ENCODE results near the gene RENBP.

RENBP gene

GRCh38 chrX:153984351-153985178 lies 40.1 kb upstream of the RENBP start:
- TF ChIP-seq, protein P1, sequence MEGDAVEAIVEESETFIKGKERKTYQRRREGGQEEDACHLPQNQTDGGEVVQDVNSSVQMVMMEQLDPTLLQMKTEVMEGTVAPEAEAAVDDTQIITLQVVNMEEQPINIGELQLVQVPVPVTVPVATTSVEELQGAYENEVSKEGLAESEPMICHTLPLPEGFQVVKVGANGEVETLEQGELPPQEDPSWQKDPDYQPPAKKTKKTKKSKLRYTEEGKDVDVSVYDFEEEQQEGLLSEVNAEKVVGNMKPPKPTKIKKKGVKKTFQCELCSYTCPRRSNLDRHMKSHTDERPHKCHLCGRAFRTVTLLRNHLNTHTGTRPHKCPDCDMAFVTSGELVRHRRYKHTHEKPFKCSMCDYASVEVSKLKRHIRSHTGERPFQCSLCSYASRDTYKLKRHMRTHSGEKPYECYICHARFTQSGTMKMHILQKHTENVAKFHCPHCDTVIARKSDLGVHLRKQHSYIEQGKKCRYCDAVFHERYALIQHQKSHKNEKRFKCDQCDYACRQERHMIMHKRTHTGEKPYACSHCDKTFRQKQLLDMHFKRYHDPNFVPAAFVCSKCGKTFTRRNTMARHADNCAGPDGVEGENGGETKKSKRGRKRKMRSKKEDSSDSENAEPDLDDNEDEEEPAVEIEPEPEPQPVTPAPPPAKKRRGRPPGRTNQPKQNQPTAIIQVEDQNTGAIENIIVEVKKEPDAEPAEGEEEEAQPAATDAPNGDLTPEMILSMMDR (IDR thresholded peaks at IDR 0.05), result no peak

DNA sequence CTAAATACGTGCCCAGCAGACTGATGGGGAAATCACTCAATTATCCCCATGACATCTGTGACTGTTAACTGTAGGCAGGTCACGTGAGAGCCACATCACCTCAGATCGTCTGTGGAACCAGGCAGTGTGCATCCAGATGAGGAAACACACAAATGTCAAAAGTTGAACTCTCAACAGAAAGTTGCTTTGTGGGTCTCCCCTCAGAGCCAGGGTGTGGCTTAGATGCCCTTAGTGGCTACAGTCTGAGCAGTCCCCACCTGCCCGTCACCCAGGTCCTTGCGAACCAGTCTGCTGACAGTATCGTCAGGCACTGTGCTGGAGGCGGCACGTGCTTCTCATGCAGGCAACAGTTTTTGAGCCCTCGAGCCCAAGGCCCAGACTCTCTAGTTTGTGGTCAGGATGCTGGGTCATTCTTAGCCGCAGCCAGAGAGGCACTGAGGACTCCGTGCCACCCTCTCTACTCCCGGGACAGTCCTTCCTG lies 38.9 kb upstream of the RENBP start:
- TF ChIP-seq, protein P1 (IDR thresholded peaks at IDR 0.05), result no peak

GRCh38 chrX:153981771-153982533 lies 37.5 kb upstream of the RENBP start:
- TF ChIP-seq, protein P1 (IDR thresholded peaks at IDR 0.05), result no peak

- TF ChIP-seq, protein P1 (IDR thresholded peaks at IDR 0.05), result no peak
Observed at GRCh38 chrX:153981231-153981630, 36.8 kb upstream of the RENBP start.

DNA sequence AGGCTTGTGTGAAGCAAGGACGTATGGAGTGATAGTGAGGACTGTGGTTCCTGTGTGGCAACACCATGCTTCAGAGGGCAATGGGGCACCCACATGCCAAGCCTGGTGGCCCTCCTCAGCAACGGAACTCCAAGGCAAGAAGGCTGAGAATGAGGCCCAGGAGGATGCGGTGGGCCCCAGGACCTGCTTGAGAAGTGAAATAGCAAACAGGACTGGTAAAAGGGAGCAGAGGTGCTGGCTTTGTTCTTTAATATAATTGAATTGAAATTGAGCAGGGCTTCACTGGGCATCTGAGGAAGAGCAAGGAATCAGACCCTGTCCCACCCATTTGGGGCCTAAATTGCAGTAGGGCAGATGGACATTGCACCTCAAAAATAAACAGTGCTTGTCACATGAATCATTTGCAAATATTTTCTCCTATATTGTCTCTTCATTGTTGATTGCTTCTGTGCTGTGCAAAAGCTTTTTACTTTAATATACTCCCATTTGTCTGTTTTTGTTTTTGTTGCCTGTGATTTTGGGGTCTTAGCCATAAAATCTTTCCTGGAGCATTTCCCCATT lies 30.4 kb upstream of the RENBP start:
- TF ChIP-seq, protein P1 (IDR thresholded peaks at IDR 0.05), result no peak

DNA sequence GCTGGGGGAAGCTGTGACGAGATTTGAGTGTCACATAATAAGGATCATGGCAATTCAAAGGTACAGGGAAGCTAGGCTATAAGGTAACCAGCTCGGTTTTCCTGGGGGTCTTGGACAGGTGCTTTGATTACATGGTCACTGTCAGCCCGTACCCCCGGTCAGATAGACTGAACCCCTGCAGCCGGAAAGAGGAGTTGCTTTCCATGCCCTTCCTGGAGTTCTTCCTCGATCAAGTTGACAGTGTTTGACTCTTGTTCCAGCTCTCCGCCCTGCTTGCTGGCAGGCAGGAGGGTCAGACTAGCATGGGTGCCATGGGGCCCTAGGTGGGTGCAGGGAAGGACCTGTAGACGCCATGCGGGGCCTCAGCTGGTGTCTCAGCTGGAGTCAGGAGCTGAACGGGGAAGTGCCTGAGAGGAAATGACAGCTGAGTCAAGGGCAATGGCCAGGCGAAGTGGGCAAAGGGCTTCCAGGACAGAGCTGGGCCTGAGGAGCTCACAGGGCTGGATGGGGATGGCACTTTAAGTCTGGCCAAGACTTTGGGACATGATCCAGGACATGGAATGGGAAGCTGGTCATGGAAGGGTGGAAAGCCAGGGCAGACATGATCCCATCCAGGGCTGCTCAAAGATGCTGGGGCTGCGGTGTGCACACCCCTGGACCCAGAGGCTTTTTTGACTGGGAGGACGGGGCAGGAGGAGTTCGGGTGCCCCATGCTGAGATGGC lies 29.7 kb upstream of the RENBP start:
- TF ChIP-seq, protein P1 (IDR thresholded peaks at IDR 0.05), result no peak
